ENCODE results near the gene CRISP2.
"Not testable (repeated sequence)": the region's sequence is repeated elsewhere in the genome, so short reads cannot be mapped to it uniquely, and the experiment has no call there.

Gene CRISP2

DNA sequence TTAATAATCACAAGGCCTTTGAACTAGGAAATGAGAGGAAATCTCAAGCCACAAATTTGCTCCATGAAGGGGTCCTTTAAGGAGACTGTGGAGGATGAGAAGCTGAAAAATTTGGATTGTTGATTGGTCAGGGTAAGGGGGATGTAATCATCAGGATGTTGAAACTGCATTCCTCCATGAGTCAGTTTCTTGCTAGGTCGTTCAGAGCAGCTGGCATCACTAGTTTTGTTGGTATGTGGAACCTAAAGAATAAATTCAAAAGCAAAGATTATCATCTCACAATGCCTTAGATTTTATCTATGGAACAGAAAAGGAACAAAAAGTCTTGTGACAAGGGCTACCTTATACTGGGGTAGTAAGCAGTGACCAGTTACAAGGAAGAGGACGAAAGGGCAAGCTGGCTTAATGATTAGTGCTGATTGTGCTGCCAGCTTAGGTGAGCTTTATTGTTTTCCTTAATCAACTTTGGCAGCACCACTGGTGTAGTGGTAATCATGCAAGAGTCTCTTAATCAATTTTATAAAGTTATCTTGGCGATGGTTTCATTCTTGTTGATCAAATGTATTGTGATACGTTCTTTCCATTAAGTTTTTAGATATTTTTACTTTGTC lies 36.6 kb downstream of the CRISP2 start:
- DNase-seq (ENCODE audit: low spot score): no peak
- Histone ChIP-seq H3K27ac (no peak overlapping the region), H3K4me3 (no peak overlapping the region)
- TF ChIP-seq CTCF (IDR thresholded peaks at IDR 0.05): no peak

DNA sequence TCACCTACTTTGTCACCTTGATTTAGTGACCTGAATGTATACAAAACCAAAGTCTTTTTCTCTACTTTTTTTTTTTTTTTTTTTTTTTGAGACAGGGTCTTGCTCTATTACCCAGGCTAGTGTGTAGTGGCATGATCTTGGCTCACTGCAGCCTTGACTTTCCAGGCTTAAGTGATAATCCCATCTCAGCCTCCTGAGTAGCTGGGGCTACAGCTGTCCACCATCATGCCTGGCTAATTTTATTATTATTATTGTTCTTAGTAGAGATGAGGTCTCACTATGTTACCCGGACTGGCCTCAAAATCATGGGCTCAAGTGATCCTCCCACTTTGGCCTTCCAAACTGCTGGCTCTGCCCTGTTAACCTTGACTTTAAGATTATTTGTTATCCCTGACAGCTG lies 37.5 kb downstream of the CRISP2 start:
- TF ChIP-seq CTCF (IDR thresholded peaks at IDR 0.05): no peak
- Histone ChIP-seq H3K27ac (no peak overlapping the region), H3K4me3 (no peak overlapping the region)
- no peak for DNase-seq (ENCODE audit: low spot score)

- no peak overlapping the region for H3K27ac ChIP-seq
- TF ChIP-seq CTCF (IDR thresholded peaks at IDR 0.05): no peak
- H3K4me3 ChIP-seq: no peak overlapping the region
- DNase-seq (ENCODE audit: low spot score): no peak
Observed at GRCh38 chr6:49668083-49668511, 45.2 kb downstream of the CRISP2 start.

DNA sequence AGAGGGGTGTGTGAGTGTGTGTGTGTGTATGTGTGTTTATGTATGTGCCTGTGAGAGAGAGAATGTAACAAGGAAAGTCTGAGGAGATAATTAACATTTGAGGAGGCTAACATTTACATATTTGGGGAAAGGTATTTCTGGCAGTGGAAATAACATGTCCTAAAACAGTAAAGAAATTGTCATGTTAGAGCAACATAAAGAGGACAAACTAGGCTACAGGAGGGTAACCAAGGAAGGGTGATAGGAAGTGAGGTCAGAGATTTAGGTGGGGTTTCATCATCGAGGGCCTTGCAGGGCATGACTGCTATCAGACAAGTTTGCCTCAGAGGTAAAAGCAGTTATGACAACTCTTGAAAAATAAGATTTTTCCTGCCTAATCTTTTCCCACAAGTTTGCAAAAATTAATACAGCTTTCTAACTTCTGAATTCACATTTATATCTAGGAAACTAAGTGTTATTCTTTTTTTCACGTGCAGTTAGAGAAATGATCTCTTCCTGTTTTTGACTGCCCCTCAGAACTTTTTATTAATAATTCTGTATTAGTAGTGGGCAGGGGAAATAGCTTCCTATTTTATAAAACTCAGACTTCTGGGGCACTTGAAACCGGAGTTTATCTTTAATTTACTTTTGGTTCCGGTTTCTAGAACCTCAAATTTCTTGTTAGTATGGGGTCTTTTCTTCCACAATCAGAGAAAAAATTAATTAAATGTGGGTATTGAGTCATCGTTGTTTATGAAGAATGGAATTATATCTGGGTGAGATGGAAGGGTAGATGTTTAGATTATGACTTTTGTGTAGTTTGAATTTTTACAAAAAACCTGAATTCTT lies 46.2 kb downstream of the CRISP2 start:
- Histone ChIP-seq H3K27ac (no peak overlapping the region), H3K4me3 (no peak overlapping the region)
- no peak for TF ChIP-seq CTCF (IDR thresholded peaks at IDR 0.05)
- DNase-seq (ENCODE audit: low spot score): no peak

- no peak for DNase-seq (ENCODE audit: low spot score)
- no peak for TF ChIP-seq CTCF (IDR thresholded peaks at IDR 0.05)
Observed at GRCh38 chr6:49666480-49666879, 46.9 kb downstream of the CRISP2 start.

GRCh38 chr6:49664817-49665216 lies 48.5 kb downstream of the CRISP2 start:
- no peak overlapping the region for H3K4me3 ChIP-seq
- DNase-seq (ENCODE audit: low spot score): no peak
- H3K27ac ChIP-seq: no peak overlapping the region
- no peak for TF ChIP-seq CTCF (IDR thresholded peaks at IDR 0.05)

More at GRCh38 chr6:49666480-49666879, 46.9 kb downstream of the CRISP2 start:
- Histone ChIP-seq H3K27ac (no peak overlapping the region), H3K4me3 (no peak overlapping the region)

- not testable (repeated sequence) for H3K27ac ChIP-seq; H3K4me3 ChIP-seq; DNase-seq (ENCODE audit: low spot score)
Observed at GRCh38 chr6:49664054-49664453, 49.3 kb downstream of the CRISP2 start.

All from coronary artery (tissue), 2 donors.